Hematopoietic multipotent progenitor cell treated with erythropoietin and hydrocortisone succinate and interleukin-3 and kit ligand, for 15 days (in vitro differentiated cells): ENCODE results near the gene PAQR8.
"Not testable (repeated sequence)": the region's sequence is repeated elsewhere in the genome, so short reads cannot be mapped to it uniquely, and the experiment has no call there.

Source experiments
- DNase-seq: peaks from one replicate; pipeline ENCODE4 v3.0.0-alpha.2; 2015; ENCODE audit warnings: low spot score

PAQR8 gene

DNA sequence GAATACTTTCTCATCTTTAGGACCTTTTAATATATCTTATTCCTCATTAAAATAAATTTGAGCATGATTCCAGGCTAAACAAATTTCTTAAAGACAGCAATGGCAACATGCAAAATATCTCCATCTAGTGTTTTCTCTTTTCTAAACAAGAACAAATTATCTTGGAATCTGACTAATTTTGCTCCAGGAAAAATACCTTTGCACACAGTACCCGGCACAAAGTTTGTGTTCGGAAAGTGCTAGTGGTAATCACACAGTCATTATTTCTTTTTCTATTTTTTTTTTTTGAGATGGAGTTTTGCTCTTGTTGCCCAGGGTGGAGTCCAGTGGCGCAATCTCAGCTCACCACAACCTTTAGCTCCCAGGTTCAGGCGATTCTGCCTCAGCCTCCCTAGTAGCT is 50.0 kb downstream of the PAQR8 start:
- no peak for DNase-seq

DNA sequence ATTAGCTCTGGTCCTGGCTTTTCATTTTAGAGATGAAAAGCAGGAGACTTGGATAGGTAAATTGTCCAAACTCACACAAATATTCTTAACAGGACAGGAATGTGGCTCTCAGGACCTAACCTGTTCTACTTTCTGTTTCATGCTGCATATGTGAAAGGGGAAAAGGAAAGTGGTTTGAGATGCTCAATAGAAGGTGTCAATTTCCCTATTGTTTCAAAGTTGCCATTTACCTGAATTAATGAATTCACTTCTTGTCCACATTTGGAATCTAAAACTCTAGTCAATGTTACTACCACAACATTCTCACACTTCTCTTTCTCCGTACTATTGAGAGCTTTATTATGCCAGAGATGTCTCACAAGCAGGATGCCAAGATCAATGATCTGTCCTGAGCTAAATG is 53.4 kb downstream of the PAQR8 start:
- no peak for DNase-seq

DNA sequence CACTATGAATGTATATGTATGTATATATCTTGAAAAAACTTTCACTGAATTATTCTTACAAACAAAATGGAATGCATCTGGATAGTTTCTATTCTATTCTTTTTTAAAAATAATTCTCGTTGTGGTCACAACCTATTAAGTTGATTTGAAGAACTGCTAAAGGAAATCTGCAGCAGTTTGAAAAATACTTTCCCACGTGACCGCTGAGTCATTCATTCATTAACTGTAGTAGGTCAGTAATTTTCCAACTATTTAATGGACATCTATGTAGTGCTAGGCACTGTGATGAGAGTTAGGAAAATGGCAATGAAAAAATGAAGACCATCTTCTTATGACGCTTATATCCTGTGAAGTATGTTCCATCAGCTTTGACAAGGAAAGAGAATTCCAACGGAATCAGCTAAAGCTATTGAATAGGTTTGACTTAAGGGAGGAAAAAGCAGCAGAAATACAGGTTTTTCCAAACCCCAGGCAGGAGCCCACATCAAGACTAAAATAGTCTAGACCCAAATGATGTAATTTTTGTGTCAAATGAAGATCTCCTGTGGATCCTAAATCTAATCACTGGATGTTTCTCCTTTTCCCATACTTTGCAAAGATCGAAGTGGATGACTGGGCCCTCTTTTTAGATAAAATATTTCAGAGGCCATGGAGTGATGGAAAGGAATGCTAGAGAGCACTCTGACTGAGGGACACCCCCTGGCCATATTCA is 54.1 kb downstream of the PAQR8 start:
- peak; percentile 42 for DNase-seq

DNA sequence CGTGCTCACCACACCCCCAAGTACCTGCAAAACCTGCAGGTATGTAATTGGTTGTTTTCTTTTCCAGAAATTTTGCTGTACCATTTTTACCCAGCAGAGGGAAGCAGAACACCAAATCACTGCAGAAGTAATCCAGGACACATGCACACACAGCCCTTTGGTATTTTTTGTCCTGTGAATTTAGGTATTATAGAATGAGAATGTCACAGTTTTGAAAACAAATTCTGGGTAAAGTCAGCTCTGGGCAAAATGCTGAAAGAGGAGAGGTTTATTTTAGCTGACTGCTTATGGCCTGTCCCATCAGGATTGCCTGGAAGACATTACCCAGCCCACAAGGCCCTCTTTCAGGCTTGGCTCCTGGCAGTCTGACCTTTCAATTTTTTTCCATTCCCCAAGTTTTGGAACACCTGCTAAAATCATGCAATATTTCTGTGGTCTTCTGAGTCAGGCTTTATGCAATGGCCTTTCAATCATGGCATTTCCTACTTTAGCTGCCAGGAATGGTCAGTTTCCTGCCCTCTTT is 54.7 kb downstream of the PAQR8 start:
- DNase-seq = peak; percentile 76

DNA sequence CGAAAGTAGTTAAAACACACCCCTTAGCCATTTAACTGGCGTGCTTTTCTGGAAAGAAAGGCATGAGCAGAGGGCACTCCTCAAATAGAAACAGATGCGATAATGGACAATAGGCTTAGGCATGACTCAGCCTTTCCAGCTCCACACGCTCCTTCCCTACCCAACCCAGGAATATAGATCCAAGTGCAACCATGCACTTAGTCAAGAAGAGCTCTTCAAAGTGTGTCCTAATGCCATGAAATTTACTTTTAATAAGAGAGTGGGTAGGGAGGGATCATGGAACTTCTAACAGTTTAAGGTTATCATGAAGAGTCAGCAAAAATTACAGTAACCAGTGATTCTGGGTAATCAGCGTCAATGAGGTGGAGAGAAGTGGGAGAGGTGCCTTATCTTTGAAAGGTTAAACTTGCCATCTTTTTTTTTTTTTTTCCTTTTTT is 55.7 kb downstream of the PAQR8 start:
- DNase-seq = peak; percentile 47

DNA sequence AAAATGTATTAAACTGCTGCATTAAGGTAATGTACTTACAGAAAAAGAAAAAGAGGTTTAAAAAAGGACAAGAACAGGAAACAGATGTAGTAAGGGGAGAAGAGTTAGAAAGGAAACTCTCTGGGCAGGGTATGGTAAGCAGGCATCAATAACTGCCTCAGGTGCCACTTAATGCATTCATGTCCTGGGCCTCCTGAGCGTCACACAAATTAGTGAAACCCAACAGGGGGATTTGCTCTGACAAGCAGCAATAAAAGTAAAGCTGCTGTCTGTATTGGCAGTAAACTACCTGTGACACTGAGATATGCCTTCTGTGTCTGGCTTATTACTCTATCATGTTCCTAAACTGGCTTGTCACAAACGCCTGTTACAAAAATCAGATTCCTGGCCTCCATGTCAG is 56.7 kb downstream of the PAQR8 start:
- DNase-seq = no peak

DNA sequence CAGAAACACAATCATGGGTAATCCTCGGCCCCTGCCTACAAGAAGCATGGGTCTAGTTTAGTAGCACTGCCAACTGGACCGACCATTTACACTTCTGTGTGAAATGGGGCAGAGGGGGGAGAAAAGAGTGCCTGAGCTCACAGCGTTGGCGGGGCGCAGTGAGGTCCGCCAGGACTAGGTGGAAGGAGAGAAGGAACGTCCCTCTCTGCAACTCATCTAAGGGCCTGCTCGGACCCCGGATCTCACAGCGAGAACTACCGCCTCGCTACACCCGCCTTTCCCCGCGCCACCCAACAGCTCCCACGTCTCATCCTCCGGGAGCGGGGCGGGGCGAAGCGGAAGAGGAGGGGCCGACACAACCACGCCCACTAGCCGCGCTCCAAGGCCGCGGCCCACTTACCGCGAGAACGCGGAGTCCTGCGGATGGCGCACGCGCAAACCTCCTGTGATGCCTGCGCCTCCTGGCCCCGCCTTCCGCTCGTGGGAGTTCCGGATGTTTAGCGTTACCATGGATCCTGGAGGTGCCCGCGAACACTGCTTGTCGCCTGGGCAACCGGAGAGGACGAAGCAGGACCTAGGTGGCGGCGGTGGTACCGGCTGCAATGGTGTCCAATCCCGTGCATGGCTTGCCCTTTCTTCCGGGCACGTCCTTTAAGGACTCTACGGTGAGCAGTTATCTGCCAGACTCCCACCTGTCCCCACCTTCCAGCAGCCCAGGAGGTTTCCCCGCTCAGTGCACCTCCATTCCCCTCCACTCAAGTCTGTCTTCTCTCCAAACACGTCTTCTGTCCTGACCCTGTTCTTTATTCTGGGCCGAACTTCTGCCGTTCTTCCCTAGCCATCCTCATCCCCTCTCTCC is 58.1 kb downstream of the PAQR8 start, which contains the start of gene EFHC1:
Gene EFHC1 (plus strand): TSS at position 534 of the 859 bp plus-strand sequence. CDS start 69 bp downstream, at position 603.
- DNase-seq = peak; percentile 98

DNA sequence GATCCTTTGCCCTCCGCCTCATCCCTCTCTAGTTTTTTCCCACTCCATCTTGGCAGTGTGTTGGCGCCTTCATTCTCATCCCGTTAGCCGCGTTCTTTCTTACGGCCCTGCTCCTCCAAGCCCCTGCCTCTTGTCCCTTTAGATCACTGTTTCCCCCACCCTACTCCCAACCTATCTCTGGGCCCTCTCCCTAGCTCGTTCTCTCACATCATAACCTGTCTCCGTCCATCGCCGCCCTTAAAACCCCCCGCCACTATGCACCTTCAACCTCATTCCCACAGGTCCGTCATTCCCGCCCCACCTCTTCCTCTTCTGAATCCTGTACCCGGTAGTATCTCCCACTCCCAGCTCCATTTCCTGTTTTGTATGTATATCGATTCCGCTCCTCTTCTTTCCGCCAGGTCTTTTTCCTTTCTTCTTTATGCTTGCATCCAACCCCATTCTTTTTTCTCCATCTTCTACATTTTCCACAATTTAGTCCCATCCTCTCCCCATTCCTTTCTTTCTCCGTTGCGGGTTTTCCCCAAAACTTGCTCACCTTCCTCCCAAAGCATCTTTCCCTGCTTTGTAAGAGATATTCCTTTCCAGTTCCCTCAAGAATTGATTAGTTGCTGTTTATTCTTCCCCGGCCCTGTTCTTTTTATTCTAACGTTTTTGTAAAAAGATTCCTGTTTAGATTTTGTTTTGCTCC is 58.9 kb downstream of the PAQR8 start:
- DNase-seq = no peak

DNA sequence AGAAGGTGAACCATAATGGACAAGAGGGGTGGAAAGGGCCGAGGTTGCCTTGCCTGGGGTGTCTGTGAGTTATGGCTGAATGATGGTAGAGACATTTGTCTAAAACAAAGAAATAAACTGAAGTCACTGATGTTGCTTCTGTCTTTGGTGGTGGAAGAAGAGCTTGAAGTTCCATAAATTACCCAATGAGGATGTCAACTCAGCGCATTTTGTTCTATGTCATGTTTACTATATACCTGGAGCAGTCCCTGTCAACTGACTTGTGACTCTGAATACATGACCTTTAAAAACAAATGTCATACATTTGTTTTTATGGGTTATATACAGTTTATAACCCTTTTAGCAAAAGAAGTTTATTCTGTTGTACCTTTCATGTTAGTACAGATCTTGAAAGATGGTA is 60.2 kb downstream of the PAQR8 start:
- DNase-seq = no peak

DNA sequence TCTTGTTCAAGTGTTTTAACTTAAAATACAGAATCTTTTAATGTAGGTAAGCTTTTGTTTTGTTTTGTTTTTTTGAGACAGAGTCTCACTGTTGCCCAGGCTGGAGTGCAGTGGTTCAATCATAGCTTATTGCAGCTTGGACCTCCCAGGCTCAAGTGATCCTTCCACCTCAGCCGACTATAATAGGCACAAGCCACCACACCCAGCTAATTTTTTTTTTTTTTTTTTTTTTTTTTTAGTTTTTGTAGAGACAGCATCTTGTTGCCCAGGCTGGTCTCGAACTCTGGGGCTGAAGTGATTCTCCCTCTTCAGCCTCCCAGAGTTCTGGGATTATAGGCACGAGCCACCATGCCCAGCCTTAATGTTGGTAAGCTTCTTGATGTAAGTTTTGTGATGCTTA is 61.5 kb downstream of the PAQR8 start:
- no peak for DNase-seq

DNA sequence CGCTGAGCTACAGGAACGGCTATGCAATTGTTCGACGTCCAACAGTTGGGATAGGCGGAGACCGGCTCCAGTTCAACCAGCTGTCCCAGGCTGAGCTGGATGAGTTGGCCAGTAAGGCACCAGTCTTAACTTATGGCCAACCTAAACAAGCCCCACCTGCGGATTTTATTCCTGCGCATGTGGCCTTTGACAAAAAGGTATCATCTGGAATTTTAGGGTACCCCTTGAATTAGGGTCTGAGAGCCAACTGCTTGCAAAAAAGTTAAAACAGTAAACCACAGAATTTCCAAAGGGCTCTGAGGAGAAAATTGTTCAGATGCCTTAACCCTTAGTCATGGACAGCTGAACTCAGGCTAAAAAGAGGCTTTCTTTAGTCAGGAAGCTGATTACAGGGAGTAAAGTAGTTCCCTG is 62.0 kb downstream of the PAQR8 start:
- DNase-seq = no peak

DNA sequence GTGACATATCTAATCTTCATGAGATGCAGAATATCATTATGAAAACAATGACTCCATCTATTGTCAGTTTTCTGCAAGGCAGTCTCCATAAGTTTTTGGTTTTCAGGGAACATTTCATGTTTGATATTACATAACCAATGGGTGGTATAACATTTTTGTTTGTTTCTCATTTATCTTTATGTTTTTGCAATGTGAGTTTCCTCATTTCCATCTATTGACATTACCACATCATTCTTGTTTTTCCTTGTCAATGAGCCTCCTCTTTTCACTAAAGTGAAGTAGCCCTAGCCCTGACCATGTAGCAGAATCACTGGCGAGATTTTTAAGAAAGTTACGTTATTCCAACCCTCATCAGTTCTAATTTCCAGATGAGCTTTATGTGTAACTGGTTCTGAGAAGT is 62.6 kb downstream of the PAQR8 start:
- no peak for DNase-seq

DNA sequence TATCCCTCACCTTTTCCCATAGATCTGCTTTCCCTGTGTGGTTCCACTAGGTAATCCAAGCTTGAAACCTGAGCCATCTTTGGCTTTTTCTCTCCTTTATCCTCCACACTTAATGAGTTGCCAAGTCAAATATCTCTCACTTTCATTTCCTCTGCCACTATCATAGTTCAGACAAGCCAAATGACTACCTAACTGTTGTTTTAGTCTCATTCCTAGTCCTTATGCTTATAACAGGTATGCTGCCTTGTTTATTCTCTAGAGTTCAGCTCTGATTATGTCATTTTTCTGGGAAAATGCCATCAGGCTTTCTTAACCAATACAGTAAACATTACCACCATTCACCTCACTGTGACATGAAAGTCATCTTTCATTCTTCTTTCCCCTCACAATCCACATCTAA is 64.7 kb downstream of the PAQR8 start:
- no peak for DNase-seq

DNA sequence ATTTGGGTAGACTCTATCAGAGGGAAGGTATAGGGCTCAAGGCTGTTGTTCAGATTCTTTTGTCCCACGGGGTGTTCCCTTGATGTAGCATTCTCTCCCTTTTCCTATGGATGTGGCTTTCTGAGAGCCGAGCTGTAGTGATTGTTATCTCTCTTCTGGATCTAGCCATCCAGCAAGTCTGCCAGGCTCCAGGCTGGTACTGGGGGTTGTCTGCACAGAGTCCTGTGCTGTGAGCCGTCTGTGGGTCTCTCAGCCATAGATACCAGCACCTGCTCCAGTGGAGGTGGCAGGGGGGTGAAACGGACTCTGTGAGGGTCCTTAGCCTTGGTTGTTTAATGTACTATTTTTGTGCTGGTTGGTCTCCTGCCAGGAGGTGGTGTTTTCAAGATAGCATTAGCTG is 71.3 kb downstream of the PAQR8 start:
- not testable (repeated sequence) for DNase-seq

DNA sequence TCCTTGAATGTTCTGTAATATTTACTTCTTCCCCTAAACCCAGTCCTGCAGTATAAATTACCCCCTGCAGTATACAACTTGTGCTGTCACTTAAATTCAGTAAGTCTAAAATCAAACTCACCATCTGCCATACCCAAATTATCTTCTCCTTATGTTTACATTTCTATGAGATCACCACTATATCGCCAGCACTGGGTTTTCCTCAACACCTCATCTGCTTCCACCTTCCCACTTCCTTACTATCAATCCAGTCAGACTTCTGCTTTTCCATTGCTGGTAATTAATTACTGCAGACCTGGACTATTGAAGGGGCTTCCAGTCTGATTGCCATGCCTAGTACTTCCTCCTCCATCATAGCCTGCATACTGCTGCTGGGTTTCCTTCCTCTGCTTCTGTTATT is 73.4 kb downstream of the PAQR8 start:
- no peak for DNase-seq

DNA sequence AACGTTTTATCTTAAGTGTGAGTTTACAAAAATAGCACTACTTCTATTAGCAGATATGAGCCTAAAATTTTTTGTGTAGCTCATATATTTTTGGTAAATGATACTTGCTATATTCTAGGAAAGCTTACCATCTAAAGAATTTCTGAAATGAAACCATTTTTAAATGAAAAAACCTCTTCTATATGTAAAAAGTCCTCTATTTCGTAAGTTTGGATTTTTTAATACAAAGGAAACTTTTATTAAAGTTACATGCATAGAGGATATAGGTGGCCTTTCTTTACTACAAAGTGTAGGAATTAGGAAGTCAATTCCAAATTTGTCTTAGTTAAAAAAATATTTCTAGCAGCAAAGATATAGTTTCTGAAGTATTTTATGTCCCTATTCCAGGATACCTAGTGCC is 77.0 kb downstream of the PAQR8 start:
- no peak for DNase-seq

DNA sequence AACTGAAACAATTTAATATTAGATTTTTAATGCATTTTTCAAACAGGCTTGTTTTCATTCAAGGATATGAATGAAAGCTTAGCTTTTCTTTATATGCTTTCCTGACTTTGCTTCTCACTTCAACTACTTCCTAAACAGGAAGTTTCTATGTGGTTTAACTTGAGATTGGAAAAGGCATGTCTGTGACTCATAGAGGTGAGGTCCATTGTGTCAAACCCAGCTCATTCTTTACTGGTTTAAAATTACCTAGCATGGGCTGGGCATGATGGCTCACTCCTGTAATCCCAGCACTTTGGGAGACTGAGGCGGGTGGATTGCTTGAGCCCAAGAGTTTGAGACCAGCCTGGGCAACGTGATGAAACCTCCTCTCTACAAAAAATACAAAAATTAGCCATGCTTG is 92.6 kb downstream of the PAQR8 start:
- no peak for DNase-seq

DNA sequence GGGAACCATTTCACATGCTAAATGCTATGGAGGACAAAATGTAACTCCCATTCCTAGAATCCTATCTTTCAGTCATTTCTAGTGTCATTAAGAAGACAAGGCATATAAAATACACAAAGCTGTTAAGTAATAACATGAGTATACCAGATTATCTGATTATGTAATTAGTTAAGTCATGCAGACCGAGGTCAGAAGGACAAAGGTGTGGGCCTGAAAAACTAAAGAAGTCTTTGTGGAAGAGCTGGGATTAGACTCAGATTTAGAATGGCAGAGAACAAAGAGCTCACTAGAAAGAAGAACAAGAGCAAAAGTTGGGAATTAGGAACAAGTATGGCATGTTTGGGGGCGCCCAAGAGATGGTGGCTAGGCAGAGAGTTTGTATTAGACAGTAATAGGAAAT is 95.1 kb downstream of the PAQR8 start:
- DNase-seq = no peak
